Activated B cell treated with CpG ODN at 0.5 μM for 24 hours (primary cell): Measurements from ENCODE around the gene PTP4A1. TPM values are rescaled to one million over a fixed set of nuclear protein-coding genes. Genes with fewer than 3 reads are reported as not detected.

Source experiments
- ATAC-seq: fragments of 200-7000 bp; cut with Tn5 transposase; one replicate; pipeline ENCODE4 v1.10.0; 2021; ENCODE audit warnings: low read depth, mild to moderate bottlenecking, moderate library complexity
- CTCF ChIA-PET: fragments of 350-600 bp; sonication (Branson Sonifier 250); formaldehyde crosslinking; loops from one replicate; lab custom pipeline; 2021; ENCODE audit warnings: antibody characterized with exemption; lab: Charles Lee
- POLR2A ChIA-PET: fragments of 350-600 bp; sonication (Branson Sonifier 250); formaldehyde crosslinking; loops from one replicate; lab custom pipeline; 2021; ENCODE audit warnings: antibody characterized with exemption; lab: Charles Lee
- DNase-seq: peaks from one replicate; pipeline ENCODE4 v3.0.0; 2022
- H3K27ac Mint-ChIP-seq: one replicate; pipeline ENCODE4 v1.8.0; 2020; ENCODE audit warnings: mixed read lengths
- H3K27me3 Mint-ChIP-seq: one replicate; pipeline ENCODE4 v1.8.0; 2021; ENCODE audit warnings: mixed read lengths
- H3K36me3 Mint-ChIP-seq: one replicate; pipeline ENCODE4 v1.8.0; 2021; ENCODE audit warnings: low read depth, mixed read lengths
- H3K4me1 Mint-ChIP-seq: one replicate; pipeline ENCODE4 v1.8.0; 2021; ENCODE audit warnings: mixed read lengths
- H3K4me3 Mint-ChIP-seq: one replicate; pipeline ENCODE4 v1.8.0; 2020; ENCODE audit warnings: mild to moderate bottlenecking, mixed read lengths
- H3K9me3 Mint-ChIP-seq: one replicate; pipeline ENCODE4 v1.8.0; 2020; ENCODE audit warnings: mixed read lengths
- intact Hi-C: fragments of 100-400 bp; cut with micrococcal nuclease; formaldehyde crosslinking; loops from one replicate; pipeline ENCODE4 v1.15.1; 2024
- total RNA-seq: library from RNA; stranded (reverse); gene quantifications from 2 replicates; pipeline ENCODE4 v1.2.3, GENCODE V29; 2022
- TF ChIP-seq, protein P1 (sequence below): fragments of 200-600 bp; IDR thresholded peaks from one replicate; pipeline ENCODE4 v1.8.0; 2022; ENCODE audit warnings: antibody characterized with exemption, mild to moderate bottlenecking

PTP4A1 gene
- total RNA-seq, 1 donor from 2014 or later = 35.2 TPM

DNA sequence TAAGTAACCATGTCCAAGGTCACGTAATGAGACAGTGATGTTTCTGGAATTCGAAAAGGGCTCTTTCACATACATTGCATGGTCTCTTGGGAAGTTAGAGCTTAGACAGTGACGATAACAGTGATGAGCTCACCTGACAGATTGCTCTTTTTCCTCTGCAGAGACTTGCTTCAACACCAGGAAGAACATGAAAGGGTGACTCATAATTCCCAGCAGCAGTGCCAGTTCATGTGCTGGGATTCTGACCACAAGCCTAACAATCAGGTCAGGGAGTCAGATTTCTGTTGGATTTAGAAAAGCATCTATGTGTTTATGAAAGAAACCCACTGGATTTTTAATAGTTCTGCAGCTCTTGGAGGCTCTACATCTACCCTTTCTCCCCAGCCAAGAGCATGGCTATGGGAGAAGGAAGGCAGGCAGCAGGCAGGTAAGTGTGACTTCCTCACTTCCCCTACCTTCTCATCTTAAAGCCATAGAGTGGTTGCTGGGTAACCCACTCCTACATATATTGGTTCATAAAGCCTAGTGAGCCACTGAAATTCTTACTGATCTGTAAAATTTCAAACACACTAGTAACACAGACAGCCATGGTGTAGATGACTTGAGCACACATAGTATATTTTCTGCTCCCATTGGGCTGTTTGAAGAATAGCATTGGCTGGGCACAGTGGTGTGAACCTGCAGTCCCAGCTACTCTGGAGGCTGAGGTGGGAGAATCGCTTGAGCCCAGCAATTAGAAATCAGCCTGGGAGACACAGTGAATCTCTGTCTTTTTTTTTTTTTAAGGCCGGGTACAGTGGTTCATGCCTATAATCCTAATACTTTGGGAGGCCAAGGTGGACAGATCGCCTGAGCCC is 44.4 kb upstream of the PTP4A1 start:
- intact Hi-C loops = no loop called here
- H3K27ac Mint-ChIP-seq = no peak overlapping the region
- H3K27me3 Mint-ChIP-seq = no peaks in the 10 kb centered on the region
- POLR2A ChIA-PET = no interaction called here
- CTCF ChIA-PET = no interaction called here
- H3K36me3 Mint-ChIP-seq = no peaks in the 10 kb centered on the region
- DNase-seq (no peak), ATAC-seq (no peak)
- H3K4me1 Mint-ChIP-seq = peaks cover 6% of the 10 kb centered on the region
- H3K9me3 Mint-ChIP-seq = no peaks in the 10 kb centered on the region
- TF ChIP-seq, protein P1, sequence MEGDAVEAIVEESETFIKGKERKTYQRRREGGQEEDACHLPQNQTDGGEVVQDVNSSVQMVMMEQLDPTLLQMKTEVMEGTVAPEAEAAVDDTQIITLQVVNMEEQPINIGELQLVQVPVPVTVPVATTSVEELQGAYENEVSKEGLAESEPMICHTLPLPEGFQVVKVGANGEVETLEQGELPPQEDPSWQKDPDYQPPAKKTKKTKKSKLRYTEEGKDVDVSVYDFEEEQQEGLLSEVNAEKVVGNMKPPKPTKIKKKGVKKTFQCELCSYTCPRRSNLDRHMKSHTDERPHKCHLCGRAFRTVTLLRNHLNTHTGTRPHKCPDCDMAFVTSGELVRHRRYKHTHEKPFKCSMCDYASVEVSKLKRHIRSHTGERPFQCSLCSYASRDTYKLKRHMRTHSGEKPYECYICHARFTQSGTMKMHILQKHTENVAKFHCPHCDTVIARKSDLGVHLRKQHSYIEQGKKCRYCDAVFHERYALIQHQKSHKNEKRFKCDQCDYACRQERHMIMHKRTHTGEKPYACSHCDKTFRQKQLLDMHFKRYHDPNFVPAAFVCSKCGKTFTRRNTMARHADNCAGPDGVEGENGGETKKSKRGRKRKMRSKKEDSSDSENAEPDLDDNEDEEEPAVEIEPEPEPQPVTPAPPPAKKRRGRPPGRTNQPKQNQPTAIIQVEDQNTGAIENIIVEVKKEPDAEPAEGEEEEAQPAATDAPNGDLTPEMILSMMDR = no peak
- H3K4me3 Mint-ChIP-seq = no peak overlapping the region

DNA sequence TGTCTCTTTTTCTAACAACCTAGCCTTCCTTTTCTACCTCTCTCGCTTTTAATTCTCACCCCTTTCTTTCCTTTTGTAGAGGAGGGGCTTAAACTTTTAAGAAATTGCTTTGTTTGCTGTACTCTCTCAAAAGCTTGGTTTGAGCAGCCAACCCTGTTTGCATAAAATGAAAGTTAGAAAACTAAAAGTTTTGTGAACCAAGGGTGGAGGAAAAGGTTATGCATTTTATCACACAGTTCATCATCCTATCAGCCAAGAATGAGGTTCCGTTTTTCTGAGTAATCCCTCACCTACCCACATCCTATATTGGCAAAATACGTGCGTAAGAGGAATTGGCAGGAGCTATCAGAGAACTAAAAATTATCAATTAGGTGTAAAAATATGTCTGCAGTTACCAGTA is 42.8 kb upstream of the PTP4A1 start:
- POLR2A ChIA-PET = no interaction called here
- Mint-ChIP-seq H3K4me1 (peaks cover 6% of the 10 kb centered on the region), H3K36me3 (no peaks in the 10 kb centered on the region), H3K4me3 (no peak overlapping the region), H3K27ac (no peak overlapping the region), H3K9me3 (no peaks in the 10 kb centered on the region), H3K27me3 (no peaks in the 10 kb centered on the region)
- TF ChIP-seq, protein P1 = no peak
- intact Hi-C loops = no loop called here
- ATAC-seq (no peak), DNase-seq (no peak)
- CTCF ChIA-PET = no interaction called here

GRCh38 chr6:63530182-63530581 is 42.1 kb upstream of the PTP4A1 start:
- ATAC-seq = no peak
- Mint-ChIP-seq H3K27ac (no peak overlapping the region), H3K4me1 (peaks cover 5% of the 10 kb centered on the region), H3K9me3 (no peaks in the 10 kb centered on the region), H3K36me3 (no peaks in the 10 kb centered on the region), H3K4me3 (no peak overlapping the region), H3K27me3 (no peaks in the 10 kb centered on the region)
- TF ChIP-seq, protein P1 = no peak
- intact Hi-C loops = no loop called here
- CTCF ChIA-PET = no interaction called here
- no peak for DNase-seq
- POLR2A ChIA-PET = no interaction called here

GRCh38 chr6:63530991-63531390 is 41.3 kb upstream of the PTP4A1 start:
- ATAC-seq (no peak), DNase-seq (no peak)
- no peak overlapping the region for H3K27ac Mint-ChIP-seq
- TF ChIP-seq, protein P1 = no peak
- no peaks in the 10 kb centered on the region for H3K27me3 Mint-ChIP-seq
- POLR2A ChIA-PET = no interaction called here
- intact Hi-C loops = no loop called here
- no peaks in the 10 kb centered on the region for H3K4me1 Mint-ChIP-seq
- H3K9me3 Mint-ChIP-seq = no peaks in the 10 kb centered on the region
- no peak overlapping the region for H3K4me3 Mint-ChIP-seq
- CTCF ChIA-PET = no interaction called here
- no peaks in the 10 kb centered on the region for H3K36me3 Mint-ChIP-seq

- TF ChIP-seq, protein P1 = no peak
- ATAC-seq (no peak), DNase-seq (no peak)
- Mint-ChIP-seq H3K9me3 (no peaks in the 10 kb centered on the region), H3K4me1 (peaks cover 11% of the 10 kb centered on the region), H3K36me3 (no peaks in the 10 kb centered on the region), H3K27me3 (no peaks in the 10 kb centered on the region), H3K4me3 (no peak overlapping the region), H3K27ac (no peak overlapping the region)
- POLR2A ChIA-PET = no interaction called here
- CTCF ChIA-PET = no interaction called here
- intact Hi-C loops = no loop called here
Observed at GRCh38 chr6:63533026-63533425, 39.3 kb upstream of the PTP4A1 start.
